ENCODE results near the gene PTPRT. TPM values are rescaled to one million over a fixed set of nuclear protein-coding genes. Genes with fewer than 3 reads are reported as not detected.

Gene PTPRT
- total and polyA plus RNA-seq, 2 of the 4 experiments (the other 2 are of a cell fraction), result not detected

GRCh38 chr20:42295592-42295991 lies 894.1 kb downstream of the PTPRT start:
- Histone ChIP-seq H2AK5ac (ENCODE audit: low read depth, low read length) (no peak overlapping the region), H3K4me2 (ENCODE audit: low read depth, low read length) (no peak overlapping the region), H3K79me1 (ENCODE audit: low read depth in 1 of 2, low read length in 2 of 2) (no peaks in the 10 kb centered on the region), H3K56ac (ENCODE audit: extremely low read depth, insufficient read depth, low read length) (no peak overlapping the region), H3K4me1 (ENCODE audit: control insufficient read depth, insufficient read depth, low read length) (no peaks in the 10 kb centered on the region), H3K27ac (ENCODE audit: insufficient read depth, low read length) (no peak overlapping the region), H3K27me3 (ENCODE audit: control insufficient read depth, insufficient read depth, low read length) (no peaks in the 10 kb centered on the region), H3K9me1 (ENCODE audit: insufficient read depth, low read length) (no peaks in the 10 kb centered on the region), H3K4ac (ENCODE audit: low read depth, low read length) (no peak overlapping the region), H2BK5ac (ENCODE audit: low read depth, low read length, poor library complexity, severe bottlenecking) (no peak overlapping the region), H3K9me3 (ENCODE audit: control insufficient read depth, insufficient read depth, low read length) (peaks cover 6% of the 10 kb centered on the region), H3K4me3 (ENCODE audit: insufficient read depth, low read depth, low read length) (no peak overlapping the region), H3K18ac (ENCODE audit: low read depth, low read length) (no peak overlapping the region), H2BK20ac (ENCODE audit: low read depth, low read length) (no peak overlapping the region), H3K36me3 (ENCODE audit: control insufficient read depth, insufficient read depth, low read length) (no peaks in the 10 kb centered on the region), H4K91ac (ENCODE audit: insufficient read depth, low read depth, low read length) (no peak overlapping the region), H4K5ac (ENCODE audit: low read depth, low read length) (no peak overlapping the region), H3K14ac (replicated peaks; ENCODE audit: low read depth, low read length) (no peak overlapping the region), H2AFZ (replicated peaks; ENCODE audit: low read length, poor library complexity) (no peak overlapping the region), H4K20me1 (ENCODE audit: insufficient read depth, low read length) (no peaks in the 10 kb centered on the region), H2AK9ac (replicated peaks; ENCODE audit: low read depth, low read length, poor library complexity) (no peak overlapping the region), H3K9ac (ENCODE audit: low read depth, low read length) (no peak overlapping the region), H2BK15ac (ENCODE audit: low read depth, low read length) (no peak overlapping the region), H3K23ac (ENCODE audit: low read depth, low read length) (no peak overlapping the region), H4K8ac (ENCODE audit: low read depth in 2 of 2, low read length in 2 of 2) (no peak overlapping the region), H2BK120ac (ENCODE audit: low read depth, low read length) (no peak overlapping the region)
- no peak for TF ChIP-seq RCOR1 (IDR thresholded peaks at IDR 0.05; ENCODE audit: insufficient replicate concordance, low read length)
- no peak for TF ChIP-seq MAZ (IDR thresholded peaks at IDR 0.05; ENCODE audit: borderline replicate concordance, low read depth, low read length)
- TF ChIP-seq RFX5 (IDR thresholded peaks at IDR 0.05; ENCODE audit: low read depth, low read length), result no peak
- no peak for TF ChIP-seq POLR2A (IDR thresholded peaks at IDR 0.05; ENCODE audit: low read depth, low read length)
- TF ChIP-seq FOS (IDR thresholded peaks at IDR 0.05; ENCODE audit: low read depth, low read length), result no peak
- TF ChIP-seq NFE2L2 (IDR thresholded peaks at IDR 0.05; ENCODE audit: low read depth, low read length), result no peak
- TF ChIP-seq CHD1 (IDR thresholded peaks at IDR 0.05; ENCODE audit: low read depth, low read length), result no peak
- TF ChIP-seq CEBPB (IDR thresholded peaks at IDR 0.05; ENCODE audit: low read depth, low read length), result no peak
- TF ChIP-seq MXI1 (IDR thresholded peaks at IDR 0.05; ENCODE audit: borderline replicate concordance, low read depth, low read length), result no peak
- TF ChIP-seq, protein P1, sequence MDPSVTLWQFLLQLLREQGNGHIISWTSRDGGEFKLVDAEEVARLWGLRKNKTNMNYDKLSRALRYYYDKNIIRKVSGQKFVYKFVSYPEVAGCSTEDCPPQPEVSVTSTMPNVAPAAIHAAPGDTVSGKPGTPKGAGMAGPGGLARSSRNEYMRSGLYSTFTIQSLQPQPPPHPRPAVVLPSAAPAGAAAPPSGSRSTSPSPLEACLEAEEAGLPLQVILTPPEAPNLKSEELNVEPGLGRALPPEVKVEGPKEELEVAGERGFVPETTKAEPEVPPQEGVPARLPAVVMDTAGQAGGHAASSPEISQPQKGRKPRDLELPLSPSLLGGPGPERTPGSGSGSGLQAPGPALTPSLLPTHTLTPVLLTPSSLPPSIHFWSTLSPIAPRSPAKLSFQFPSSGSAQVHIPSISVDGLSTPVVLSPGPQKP (IDR thresholded peaks at IDR 0.05; ENCODE audit: borderline replicate concordance, low read depth, low read length), result no peak
- in situ Hi-C loops (cut with MboI; ENCODE audit: low sequenced_read_pairs), result no loop called here
- dilution Hi-C loops (cut with HindIII; ENCODE audit: low sequenced_read_pairs, unreplicated experiment), result no loop called here
- intact Hi-C loops (cut with micrococcal nuclease), result no loop called here
- no peak for ATAC-seq (ENCODE audit: low read depth)
- BruUV-seq (replicated peaks), result no TSS peak
- no peak for DNase-seq
- no CpG with 5 or more reads among the region's 3 CpGs for WGBS, 2 experiments (ENCODE audit: extremely low coverage in 2 of 2, insufficient read length in 1 of 2)
- ChIA-PET CTCF (no interaction called here), POLR2A (ENCODE audit: unreplicated experiment) (no interaction called here)

Measured in IMR-90 (cell line).